LNCaP clone FGC (cell line): ENCODE measurements around the gene WDR1.

ENCODE experiments used
- DNase-seq: peaks from one replicate; pipeline ENCODE4 v3.0.0-alpha.2; 2011; ENCODE audit warnings: low read depth
- H3K4me3 ChIP-seq: 2 replicates; pipeline ENCODE4 v1.5.1; 2011; ENCODE audit warnings: mild to moderate bottlenecking, low read depth, low read length, control low read depth
- TF ChIP-seq, protein P1 (sequence below): IDR thresholded peaks from 2 replicates; pipeline ENCODE4 v1.5.1; 2012; ENCODE audit warnings: mild to moderate bottlenecking; ENCODE audit not compliant: control insufficient read depth, insufficient read depth; ENCODE audit errors: extremely low read depth

WDR1 gene

DNA sequence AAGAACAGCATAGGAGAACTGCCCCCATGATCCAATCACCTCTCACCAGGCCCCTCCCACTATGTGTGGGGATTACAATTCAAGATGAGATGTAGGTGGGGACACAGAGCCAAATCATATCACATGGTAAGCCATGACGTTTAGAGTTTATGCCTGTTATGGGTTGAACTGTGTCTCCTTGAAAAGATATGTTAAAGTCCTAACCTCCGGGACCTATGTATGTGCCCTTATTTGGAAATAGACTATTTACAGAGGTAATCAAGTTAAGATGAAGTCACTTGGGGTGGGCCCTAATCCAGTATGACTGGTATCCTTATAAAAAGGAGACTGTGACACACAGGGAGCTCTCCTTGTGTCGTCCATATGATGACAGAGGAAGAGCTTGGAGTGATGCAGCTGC lies 70.1 kb downstream of the WDR1 start:
- DNase-seq, result no peak
- no peak overlapping the region for H3K4me3 ChIP-seq
- TF ChIP-seq, protein P1, sequence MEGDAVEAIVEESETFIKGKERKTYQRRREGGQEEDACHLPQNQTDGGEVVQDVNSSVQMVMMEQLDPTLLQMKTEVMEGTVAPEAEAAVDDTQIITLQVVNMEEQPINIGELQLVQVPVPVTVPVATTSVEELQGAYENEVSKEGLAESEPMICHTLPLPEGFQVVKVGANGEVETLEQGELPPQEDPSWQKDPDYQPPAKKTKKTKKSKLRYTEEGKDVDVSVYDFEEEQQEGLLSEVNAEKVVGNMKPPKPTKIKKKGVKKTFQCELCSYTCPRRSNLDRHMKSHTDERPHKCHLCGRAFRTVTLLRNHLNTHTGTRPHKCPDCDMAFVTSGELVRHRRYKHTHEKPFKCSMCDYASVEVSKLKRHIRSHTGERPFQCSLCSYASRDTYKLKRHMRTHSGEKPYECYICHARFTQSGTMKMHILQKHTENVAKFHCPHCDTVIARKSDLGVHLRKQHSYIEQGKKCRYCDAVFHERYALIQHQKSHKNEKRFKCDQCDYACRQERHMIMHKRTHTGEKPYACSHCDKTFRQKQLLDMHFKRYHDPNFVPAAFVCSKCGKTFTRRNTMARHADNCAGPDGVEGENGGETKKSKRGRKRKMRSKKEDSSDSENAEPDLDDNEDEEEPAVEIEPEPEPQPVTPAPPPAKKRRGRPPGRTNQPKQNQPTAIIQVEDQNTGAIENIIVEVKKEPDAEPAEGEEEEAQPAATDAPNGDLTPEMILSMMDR, result no peak

DNA sequence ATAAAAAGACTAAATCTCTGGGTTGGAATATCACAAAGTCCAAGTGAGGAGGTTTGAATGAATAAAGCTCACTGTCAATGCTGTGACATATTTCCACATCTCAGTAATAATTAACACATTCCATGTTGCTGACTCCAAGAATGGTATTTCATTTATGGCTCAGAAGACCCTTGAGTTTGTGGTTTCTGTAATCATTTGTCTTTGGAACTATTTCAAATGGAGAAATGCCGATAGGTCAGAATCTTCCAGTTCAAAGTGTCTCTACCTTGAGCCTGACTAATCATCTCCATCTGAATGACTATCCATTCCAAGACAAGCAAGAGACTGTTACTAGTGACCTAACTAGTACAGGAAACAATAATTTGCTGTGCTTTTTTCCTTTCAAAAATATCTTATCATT lies 71.1 kb downstream of the WDR1 start:
- TF ChIP-seq, protein P1, result no peak
- DNase-seq, result no peak
- no peak overlapping the region for H3K4me3 ChIP-seq

DNA sequence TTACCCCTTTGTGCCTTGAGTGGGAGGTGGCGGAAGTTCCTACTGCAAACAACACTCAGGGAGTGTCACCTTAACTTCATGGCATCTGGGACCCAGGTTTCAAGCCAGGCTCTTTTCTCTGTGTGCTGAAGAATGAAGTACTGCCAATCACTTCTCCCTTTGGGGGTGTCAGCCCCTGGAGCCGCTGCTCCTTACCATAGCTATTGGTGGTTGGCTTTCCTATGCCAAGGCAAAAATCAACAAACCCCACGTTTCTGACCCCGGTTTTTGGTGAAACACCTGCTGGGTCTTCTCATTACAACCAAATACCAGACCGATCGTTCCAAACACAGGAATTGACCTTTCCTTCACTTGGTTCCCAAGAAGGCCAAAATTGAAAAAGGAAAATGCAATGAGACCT lies 75.6 kb downstream of the WDR1 start:
- no peak for DNase-seq
- no peak overlapping the region for H3K4me3 ChIP-seq
- TF ChIP-seq, protein P1, result no peak

DNA sequence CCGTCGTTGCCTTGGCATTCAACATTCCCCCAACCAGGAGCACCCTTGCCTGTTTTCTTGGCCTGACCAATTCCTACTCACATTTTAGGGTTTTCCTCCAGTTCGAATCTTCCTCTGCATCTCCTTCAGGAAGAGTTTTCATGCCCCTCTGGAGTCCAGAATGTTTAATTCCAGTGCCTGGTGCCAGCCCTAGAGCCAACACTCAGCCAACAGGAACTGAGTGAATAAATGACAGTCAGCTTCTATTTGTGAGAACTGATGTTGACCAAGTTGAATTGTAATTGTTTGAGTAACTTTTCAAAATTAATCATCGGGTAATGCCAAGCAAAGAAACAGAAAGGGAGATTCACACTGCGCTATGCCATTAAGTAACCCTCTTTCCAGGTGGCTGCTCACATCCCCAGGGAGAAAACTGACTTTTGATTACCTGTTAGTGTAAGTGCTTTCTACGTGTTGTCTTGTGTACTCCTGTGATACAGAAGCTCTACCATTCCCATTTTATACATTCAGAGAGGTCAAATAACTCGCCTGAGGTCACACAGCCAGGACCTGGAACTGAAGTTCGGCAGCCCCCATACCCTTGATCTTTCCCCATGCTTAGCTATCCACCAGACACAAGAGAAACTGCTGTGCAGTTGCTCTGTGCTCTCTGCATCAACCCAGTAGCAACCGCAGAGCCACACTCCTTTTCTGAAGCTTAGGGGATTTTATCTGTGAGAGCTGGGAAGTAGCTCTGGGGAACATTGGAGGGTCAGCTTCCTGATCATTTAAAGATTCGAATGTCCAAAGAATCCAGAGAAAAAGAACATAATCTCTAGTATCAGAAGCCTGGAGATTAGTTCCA lies 76.3 kb downstream of the WDR1 start:
- no peak overlapping the region for H3K4me3 ChIP-seq
- no peak for DNase-seq
- TF ChIP-seq, protein P1, result no peak

DNA sequence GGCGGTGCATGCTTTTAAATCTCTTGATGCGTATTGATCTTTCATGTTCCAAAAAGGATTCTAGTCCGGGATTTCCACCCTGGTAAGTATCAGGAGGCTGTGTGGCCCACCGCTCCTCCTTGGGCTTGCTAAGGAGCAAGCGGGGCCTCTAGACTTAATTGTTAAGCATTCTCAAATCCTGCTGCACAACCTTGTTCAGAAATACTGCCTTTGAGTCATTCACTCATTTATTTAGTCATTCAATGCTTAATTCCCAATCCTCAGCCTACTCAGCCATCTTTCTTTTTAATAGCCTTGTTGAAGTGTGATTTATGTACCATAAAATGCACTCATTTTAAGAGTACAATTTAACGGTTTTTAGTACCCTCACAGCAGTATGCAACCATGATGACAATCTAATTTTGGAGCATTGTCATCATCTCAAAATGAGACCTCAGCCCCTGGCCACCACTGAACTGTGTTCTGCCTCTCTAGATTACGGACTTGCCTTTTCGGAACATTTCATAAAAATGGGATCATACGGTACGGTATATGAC lies 79.7 kb downstream of the WDR1 start:
- no peak overlapping the region for H3K4me3 ChIP-seq
- no peak for DNase-seq
- TF ChIP-seq, protein P1, result no peak

DNA sequence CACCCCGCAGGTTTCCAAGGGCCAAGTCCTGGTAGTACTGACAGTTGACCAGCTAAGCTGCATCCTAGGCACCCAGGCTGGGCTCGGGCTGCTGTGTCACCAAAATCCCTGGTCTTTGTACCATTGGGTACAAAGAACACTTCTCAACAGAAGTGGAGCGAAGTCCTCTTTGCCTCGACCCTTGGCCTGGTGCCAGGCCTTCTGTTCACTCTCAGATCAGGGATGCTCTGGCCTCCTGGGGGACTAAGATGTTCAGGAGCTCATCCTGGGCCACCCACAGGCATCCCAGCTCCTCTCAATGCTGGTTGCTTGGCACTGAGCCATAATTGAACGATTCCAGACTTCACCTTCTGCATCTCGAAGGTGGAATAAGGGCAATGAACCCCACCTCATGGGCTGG lies 81.5 kb downstream of the WDR1 start:
- H3K4me3 ChIP-seq, result no peak overlapping the region
- TF ChIP-seq, protein P1, result no peak
- no peak for DNase-seq
